WTC11 (cell line): ENCODE results near the gene DMAC1. TPM values are rescaled to one million over a fixed set of nuclear protein-coding genes. Genes with fewer than 3 reads are reported as not detected.

Experiments
- ATF1 ChIP-seq: sonication (generic); formaldehyde crosslinking; IDR thresholded peaks from 2 replicates; pipeline ENCODE4 v1.8.1; 2023; ENCODE audit warnings: mild to moderate bottlenecking, moderate library complexity, missing genetic modification reagents
- ATF6 ChIP-seq: sonication (generic); formaldehyde crosslinking; IDR thresholded peaks from 2 replicates; pipeline ENCODE4 v1.8.1; 2023; ENCODE audit warnings: mild to moderate bottlenecking, missing genetic modification reagents
- CBFB ChIP-seq: sonication (generic); formaldehyde crosslinking; IDR thresholded peaks from 2 replicates; pipeline ENCODE4 v1.8.1; 2022; ENCODE audit warnings: mild to moderate bottlenecking, low read depth, missing genetic modification reagents
- CREM ChIP-seq: sonication (generic); formaldehyde crosslinking; IDR thresholded peaks from 2 replicates; pipeline ENCODE4 v1.8.1; 2022; ENCODE audit warnings: mild to moderate bottlenecking, missing genetic modification reagents, moderate library complexity
- EMX1 ChIP-seq: fragments of 250-450 bp; sonication (Bioruptor Pico); IDR thresholded peaks from 2 replicates; pipeline ENCODE4 v1.8.0; 2021; ENCODE audit warnings: mild to moderate bottlenecking
- ETV6 ChIP-seq: sonication (generic); formaldehyde crosslinking; IDR thresholded peaks from 2 replicates; pipeline ENCODE4 v1.8.1; 2022; ENCODE audit warnings: mild to moderate bottlenecking, missing genetic modification reagents
- FOXP1 ChIP-seq: sonication (generic); formaldehyde crosslinking; IDR thresholded peaks from 2 replicates; pipeline ENCODE4 v1.8.0; 2022; ENCODE audit warnings: missing genetic modification reagents, mild to moderate bottlenecking, moderate library complexity, borderline replicate concordance
- GRHL2 ChIP-seq: fragments of 250-450 bp; sonication (Bioruptor Pico); IDR thresholded peaks from 2 replicates; pipeline ENCODE4 v1.8.0; 2022; ENCODE audit warnings: mild to moderate bottlenecking, moderate library complexity; ENCODE audit not compliant: insufficient replicate concordance, severe bottlenecking
- MYBL2 ChIP-seq: sonication (generic); formaldehyde crosslinking; IDR thresholded peaks from 2 replicates; pipeline ENCODE4 v1.8.1; 2023; ENCODE audit warnings: mild to moderate bottlenecking, moderate library complexity, missing genetic modification reagents
- NR1H2 ChIP-seq: sonication (generic); formaldehyde crosslinking; IDR thresholded peaks from 2 replicates; pipeline ENCODE4 v1.9.0; 2021; ENCODE audit warnings: mild to moderate bottlenecking, moderate library complexity, missing genetic modification reagents
- PREB ChIP-seq: sonication (generic); formaldehyde crosslinking; IDR thresholded peaks from 2 replicates; pipeline ENCODE4 v1.8.1; 2022; ENCODE audit warnings: mild to moderate bottlenecking, missing genetic modification reagents, moderate library complexity, borderline replicate concordance
- SMAD3 ChIP-seq: sonication (generic); formaldehyde crosslinking; IDR thresholded peaks from 2 replicates; pipeline ENCODE4 v1.8.0; 2022; ENCODE audit warnings: missing genetic modification reagents, mild to moderate bottlenecking, borderline replicate concordance
- SMAD4 ChIP-seq: sonication (generic); formaldehyde crosslinking; IDR thresholded peaks from 2 replicates; pipeline ENCODE4 v1.8.0; 2022; ENCODE audit warnings: mild to moderate bottlenecking, missing genetic modification reagents
- SOX15 ChIP-seq: fragments of 250-450 bp; sonication (Bioruptor Pico); IDR thresholded peaks from 2 replicates; pipeline ENCODE4 v1.9.0; 2021; ENCODE audit warnings: mild to moderate bottlenecking
- ZNF121 ChIP-seq: sonication (generic); formaldehyde crosslinking; IDR thresholded peaks from 2 replicates; pipeline ENCODE4 v1.8.0; 2023; ENCODE audit warnings: missing genetic modification reagents
- ZNF263 ChIP-seq: sonication (generic); formaldehyde crosslinking; IDR thresholded peaks from 2 replicates; pipeline ENCODE4 v1.8.1; 2022; ENCODE audit warnings: low read depth, mild to moderate bottlenecking, moderate library complexity, missing genetic modification reagents
- ZNF317 ChIP-seq: sonication (generic); formaldehyde crosslinking; IDR thresholded peaks from 2 replicates; pipeline ENCODE4 v1.8.1; 2023; ENCODE audit warnings: low read depth, mild to moderate bottlenecking, moderate library complexity, missing genetic modification reagents, borderline replicate concordance
- total RNA-seq: library from RNA; stranded (reverse); gene quantifications from 3 replicates; pipeline ENCODE4 v1.2.3, GENCODE V29; 2021
- TF ChIP-seq, protein P1 (sequence below): sonication (generic); formaldehyde crosslinking; IDR thresholded peaks from 2 replicates; pipeline ENCODE4 v1.8.0; 2023; ENCODE audit warnings: missing genetic modification reagents, mild to moderate bottlenecking, borderline replicate concordance
- TF ChIP-seq, protein P2 (sequence below): sonication (generic); formaldehyde crosslinking; IDR thresholded peaks from 2 replicates; pipeline ENCODE4 v1.8.1; 2023; ENCODE audit warnings: mild to moderate bottlenecking, missing genetic modification reagents
- TF ChIP-seq, protein P3 (sequence below): sonication (generic); formaldehyde crosslinking; IDR thresholded peaks from 2 replicates; pipeline ENCODE4 v1.8.0; 2023; ENCODE audit warnings: mild to moderate bottlenecking, missing genetic modification reagents
- TF ChIP-seq, protein P4 (sequence below): sonication (generic); formaldehyde crosslinking; conservative IDR thresholded peaks from 2 replicates; pipeline ENCODE4 v1.8.1; 2022; ENCODE audit warnings: mild to moderate bottlenecking, missing genetic modification reagents
- TF ChIP-seq, protein P5 (sequence below): sonication (generic); formaldehyde crosslinking; IDR thresholded peaks from 2 replicates; pipeline ENCODE4 v1.8.1; 2023; ENCODE audit warnings: mild to moderate bottlenecking, missing genetic modification reagents, moderate library complexity
- TF ChIP-seq, protein P6 (sequence below): sonication (generic); formaldehyde crosslinking; IDR thresholded peaks from 2 replicates; pipeline ENCODE4 v1.8.1; 2022; ENCODE audit warnings: missing genetic modification reagents, borderline replicate concordance

Gene DMAC1
- total RNA-seq, 1 experiment from 2014 or later: 71.2 TPM

DNA sequence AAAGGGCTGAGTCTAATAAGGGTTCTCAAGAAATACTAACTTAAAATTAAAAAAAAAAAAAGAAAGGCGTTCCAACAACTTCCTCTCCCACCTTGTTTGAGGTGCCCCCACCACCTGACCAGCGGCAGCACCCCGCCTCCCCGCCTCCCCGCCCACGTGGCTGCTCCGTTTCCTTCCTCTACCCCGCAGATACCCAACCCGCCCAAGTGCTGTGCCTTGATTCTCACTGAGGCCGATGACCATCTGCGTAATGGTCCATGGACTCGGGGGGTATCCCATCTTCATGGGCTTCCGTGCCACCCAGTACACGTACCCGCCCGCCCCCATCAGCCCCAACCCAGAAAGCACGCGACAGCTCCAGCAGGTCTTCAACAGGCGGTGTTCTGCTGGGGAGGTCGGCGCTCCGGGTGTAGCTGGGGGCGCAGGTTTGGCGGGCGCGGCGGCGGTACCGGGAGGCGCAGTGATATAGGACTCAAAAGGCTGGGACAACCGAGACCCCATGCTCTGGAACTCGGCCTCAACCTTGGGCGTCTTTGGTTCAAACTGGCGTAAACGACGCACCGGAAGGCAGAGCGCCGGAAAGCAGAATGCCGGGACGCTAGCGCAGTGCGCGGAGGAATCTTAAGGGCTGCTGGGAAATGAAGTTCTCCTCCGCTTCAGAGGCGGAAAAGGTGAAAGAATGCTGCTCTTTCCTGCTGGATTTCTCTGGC is at the start of gene DMAC1 (continued):
- TF ChIP-seq, protein P1, sequence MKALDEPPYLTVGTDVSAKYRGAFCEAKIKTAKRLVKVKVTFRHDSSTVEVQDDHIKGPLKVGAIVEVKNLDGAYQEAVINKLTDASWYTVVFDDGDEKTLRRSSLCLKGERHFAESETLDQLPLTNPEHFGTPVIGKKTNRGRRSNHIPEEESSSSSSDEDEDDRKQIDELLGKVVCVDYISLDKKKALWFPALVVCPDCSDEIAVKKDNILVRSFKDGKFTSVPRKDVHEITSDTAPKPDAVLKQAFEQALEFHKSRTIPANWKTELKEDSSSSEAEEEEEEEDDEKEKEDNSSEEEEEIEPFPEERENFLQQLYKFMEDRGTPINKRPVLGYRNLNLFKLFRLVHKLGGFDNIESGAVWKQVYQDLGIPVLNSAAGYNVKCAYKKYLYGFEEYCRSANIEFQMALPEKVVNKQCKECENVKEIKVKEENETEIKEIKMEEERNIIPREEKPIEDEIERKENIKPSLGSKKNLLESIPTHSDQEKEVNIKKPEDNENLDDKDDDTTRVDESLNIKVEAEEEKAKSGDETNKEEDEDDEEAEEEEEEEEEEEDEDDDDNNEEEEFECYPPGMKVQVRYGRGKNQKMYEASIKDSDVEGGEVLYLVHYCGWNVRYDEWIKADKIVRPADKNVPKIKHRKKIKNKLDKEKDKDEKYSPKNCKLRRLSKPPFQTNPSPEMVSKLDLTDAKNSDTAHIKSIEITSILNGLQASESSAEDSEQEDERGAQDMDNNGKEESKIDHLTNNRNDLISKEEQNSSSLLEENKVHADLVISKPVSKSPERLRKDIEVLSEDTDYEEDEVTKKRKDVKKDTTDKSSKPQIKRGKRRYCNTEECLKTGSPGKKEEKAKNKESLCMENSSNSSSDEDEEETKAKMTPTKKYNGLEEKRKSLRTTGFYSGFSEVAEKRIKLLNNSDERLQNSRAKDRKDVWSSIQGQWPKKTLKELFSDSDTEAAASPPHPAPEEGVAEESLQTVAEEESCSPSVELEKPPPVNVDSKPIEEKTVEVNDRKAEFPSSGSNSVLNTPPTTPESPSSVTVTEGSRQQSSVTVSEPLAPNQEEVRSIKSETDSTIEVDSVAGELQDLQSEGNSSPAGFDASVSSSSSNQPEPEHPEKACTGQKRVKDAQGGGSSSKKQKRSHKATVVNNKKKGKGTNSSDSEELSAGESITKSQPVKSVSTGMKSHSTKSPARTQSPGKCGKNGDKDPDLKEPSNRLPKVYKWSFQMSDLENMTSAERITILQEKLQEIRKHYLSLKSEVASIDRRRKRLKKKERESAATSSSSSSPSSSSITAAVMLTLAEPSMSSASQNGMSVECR: no peak; the same call in 1 of the 2 replicates
- TF ChIP-seq SOX15 (CRISPR knock-in tag) (no peak), SMAD3 (CRISPR knock-in tag) (no peak), ATF1 (no peak), ETV6 (CRISPR knock-in tag) (no peak), SMAD4 (CRISPR knock-in tag) (no peak), PREB (CRISPR knock-in tag) (no peak), NR1H2 (no peak), ZNF263 (CRISPR knock-in tag) (no peak), MYBL2 (CRISPR knock-in tag) (0 out of 2 replicates have a peak, but pooled peaks have one; percentile 47), GRHL2 (CRISPR knock-in tag) (no peak), CREM (CRISPR knock-in tag) (no peak), FOXP1 (no peak; the same call in 1 of the 2 replicates), CBFB (CRISPR knock-in tag) (no peak), EMX1 (CRISPR knock-in tag) (no peak), ZNF121 (CRISPR knock-in tag) (no peak), ZNF317 (CRISPR knock-in tag) (no peak), ATF6 (no peak)
- TF ChIP-seq, protein P2, sequence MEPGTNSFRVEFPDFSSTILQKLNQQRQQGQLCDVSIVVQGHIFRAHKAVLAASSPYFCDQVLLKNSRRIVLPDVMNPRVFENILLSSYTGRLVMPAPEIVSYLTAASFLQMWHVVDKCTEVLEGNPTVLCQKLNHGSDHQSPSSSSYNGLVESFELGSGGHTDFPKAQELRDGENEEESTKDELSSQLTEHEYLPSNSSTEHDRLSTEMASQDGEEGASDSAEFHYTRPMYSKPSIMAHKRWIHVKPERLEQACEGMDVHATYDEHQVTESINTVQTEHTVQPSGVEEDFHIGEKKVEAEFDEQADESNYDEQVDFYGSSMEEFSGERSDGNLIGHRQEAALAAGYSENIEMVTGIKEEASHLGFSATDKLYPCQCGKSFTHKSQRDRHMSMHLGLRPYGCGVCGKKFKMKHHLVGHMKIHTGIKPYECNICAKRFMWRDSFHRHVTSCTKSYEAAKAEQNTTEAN (CRISPR knock-in tag): no peak
- TF ChIP-seq, protein P3, sequence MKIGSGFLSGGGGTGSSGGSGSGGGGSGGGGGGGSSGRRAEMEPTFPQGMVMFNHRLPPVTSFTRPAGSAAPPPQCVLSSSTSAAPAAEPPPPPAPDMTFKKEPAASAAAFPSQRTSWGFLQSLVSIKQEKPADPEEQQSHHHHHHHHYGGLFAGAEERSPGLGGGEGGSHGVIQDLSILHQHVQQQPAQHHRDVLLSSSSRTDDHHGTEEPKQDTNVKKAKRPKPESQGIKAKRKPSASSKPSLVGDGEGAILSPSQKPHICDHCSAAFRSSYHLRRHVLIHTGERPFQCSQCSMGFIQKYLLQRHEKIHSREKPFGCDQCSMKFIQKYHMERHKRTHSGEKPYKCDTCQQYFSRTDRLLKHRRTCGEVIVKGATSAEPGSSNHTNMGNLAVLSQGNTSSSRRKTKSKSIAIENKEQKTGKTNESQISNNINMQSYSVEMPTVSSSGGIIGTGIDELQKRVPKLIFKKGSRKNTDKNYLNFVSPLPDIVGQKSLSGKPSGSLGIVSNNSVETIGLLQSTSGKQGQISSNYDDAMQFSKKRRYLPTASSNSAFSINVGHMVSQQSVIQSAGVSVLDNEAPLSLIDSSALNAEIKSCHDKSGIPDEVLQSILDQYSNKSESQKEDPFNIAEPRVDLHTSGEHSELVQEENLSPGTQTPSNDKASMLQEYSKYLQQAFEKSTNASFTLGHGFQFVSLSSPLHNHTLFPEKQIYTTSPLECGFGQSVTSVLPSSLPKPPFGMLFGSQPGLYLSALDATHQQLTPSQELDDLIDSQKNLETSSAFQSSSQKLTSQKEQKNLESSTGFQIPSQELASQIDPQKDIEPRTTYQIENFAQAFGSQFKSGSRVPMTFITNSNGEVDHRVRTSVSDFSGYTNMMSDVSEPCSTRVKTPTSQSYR: no peak
- TF ChIP-seq, protein P4, sequence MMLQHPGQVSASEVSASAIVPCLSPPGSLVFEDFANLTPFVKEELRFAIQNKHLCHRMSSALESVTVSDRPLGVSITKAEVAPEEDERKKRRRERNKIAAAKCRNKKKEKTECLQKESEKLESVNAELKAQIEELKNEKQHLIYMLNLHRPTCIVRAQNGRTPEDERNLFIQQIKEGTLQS: no peak
- TF ChIP-seq, protein P5, sequence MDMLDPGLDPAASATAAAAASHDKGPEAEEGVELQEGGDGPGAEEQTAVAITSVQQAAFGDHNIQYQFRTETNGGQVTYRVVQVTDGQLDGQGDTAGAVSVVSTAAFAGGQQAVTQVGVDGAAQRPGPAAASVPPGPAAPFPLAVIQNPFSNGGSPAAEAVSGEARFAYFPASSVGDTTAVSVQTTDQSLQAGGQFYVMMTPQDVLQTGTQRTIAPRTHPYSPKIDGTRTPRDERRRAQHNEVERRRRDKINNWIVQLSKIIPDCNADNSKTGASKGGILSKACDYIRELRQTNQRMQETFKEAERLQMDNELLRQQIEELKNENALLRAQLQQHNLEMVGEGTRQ: peak; percentile 52; the same call in 1 of the 2 replicates
- TF ChIP-seq, protein P6, sequence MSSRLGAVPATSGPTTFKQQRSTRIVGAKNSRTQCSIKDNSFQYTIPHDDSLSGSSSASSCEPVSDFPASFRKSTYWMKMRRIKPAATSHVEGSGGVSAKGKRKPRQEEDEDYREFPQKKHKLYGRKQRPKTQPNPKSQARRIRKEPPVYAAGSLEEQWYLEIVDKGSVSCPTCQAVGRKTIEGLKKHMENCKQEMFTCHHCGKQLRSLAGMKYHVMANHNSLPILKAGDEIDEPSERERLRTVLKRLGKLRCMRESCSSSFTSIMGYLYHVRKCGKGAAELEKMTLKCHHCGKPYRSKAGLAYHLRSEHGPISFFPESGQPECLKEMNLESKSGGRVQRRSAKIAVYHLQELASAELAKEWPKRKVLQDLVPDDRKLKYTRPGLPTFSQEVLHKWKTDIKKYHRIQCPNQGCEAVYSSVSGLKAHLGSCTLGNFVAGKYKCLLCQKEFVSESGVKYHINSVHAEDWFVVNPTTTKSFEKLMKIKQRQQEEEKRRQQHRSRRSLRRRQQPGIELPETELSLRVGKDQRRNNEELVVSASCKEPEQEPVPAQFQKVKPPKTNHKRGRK (CRISPR knock-in tag): no peak
